ENCODE data around the gene SYCE3.

SYCE3 gene

DNA sequence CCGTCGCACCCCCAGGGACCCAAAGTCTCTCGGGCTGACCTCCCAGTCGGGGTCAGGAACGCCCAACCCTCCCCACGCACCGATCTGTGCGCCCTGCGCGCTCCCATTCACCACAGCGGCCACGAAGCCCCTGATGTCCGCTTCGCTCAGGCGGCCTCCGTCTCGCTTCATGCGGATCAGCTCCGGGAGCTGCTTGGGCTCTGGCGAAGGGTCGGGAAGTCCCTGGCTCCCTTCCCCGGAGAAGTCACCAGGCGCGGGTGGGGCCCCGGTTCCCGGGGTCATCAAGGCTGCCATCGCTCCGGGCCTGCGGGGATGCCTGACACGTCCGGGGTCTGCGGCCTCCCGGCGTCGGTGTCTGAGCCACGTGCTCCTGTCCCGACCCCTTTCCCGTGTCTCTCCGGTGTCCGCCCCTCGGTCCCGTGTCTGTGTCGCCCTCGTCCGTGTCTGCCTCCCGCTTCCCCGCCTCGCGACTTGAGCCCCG is 33.3 kb downstream of the SYCE3 start:
- Histone ChIP-seq H3K79me2 (ENCODE audit: insufficient read depth, low read length) (peaks cover 5% of the 10 kb centered on the region; the same call in 1 of the 2 replicates), H4K20me1 (ENCODE audit: low read depth, low read length) (no peaks in the 10 kb centered on the region), H3K4me3 (ENCODE audit: insufficient read depth, low read length, poor library complexity, severe bottlenecking) (no peak overlapping the region), H3K27me3 (ENCODE audit: low read length) (no peaks in the 10 kb centered on the region), H3K9ac (ENCODE audit: low read length) (no peak overlapping the region), H3K9me3 (ENCODE audit: insufficient read depth, low read length) (no peaks in the 10 kb centered on the region), H3K9me2 (replicated peaks; ENCODE audit: insufficient read depth, low read length) (no peaks in the 10 kb centered on the region), H3K36me3 (ENCODE audit: low read length) (no peaks in the 10 kb centered on the region), H3K4me2 (ENCODE audit: low read depth, low read length, poor library complexity, severe bottlenecking) (no peak overlapping the region), H3F3A (ENCODE audit: insufficient read depth) (peaks cover 17% of the 10 kb centered on the region; the same call in 1 of the 2 replicates), H2AFZ (ENCODE audit: low read depth, low read length, severe bottlenecking) (no peak overlapping the region), H3K27ac (ENCODE audit: low read depth, low read length) (no peak overlapping the region)
- TF ChIP-seq EZH2phosphoT487 (conservative IDR thresholded peaks at IDR 0.05; ENCODE audit: low read length), result no peak
- no peak for TF ChIP-seq CTCF (IDR thresholded peaks at IDR 0.05; ENCODE audit: insufficient read depth, low read length, poor library complexity, severe bottlenecking)

DNA sequence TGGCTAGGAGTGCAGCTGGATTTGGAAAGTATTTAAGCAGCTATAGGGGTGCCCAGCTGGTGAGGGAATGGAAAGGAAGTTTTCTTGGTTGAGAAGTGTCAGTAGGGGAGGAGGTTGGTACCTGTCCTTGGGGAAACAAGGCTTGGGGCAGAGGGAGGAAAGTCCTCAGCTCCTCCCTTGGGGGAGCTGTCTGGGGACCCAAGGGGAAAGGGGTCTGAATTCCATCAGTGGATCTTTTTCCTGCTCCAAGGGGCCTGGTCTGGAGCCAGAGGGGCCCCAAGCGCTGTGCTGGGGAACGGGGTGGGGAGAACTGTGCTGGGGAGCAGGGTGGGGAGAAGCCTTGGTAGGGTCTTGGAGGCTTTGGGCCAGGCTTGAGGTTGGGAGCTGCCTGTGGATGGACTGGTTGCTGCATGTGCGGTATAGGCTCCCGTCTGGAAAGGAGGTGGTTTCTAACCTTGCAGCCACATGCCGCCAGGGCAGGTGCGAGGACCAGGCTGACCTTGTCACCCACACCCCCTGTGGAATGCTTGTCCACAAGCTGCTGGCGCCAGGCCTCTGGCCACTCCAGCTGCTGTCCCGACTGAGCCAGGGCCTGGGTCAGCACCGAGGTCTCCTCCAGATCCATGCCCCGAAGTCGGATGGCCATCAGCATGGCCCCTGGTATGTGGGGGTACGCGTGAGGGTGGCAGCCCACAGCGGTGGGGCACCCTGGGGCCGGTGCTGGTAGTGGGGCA is 33.9 kb downstream of the SYCE3 start:
- no peak overlapping the region for H3K9ac ChIP-seq (ENCODE audit: low read length)
- no peaks in the 10 kb centered on the region for H3K9me2 ChIP-seq (replicated peaks; ENCODE audit: insufficient read depth, low read length)
- H3K27ac ChIP-seq (ENCODE audit: low read depth, low read length), result no peak overlapping the region
- no peaks in the 10 kb centered on the region for H3K27me3 ChIP-seq (ENCODE audit: low read length)
- TF ChIP-seq CTCF (IDR thresholded peaks at IDR 0.05; ENCODE audit: insufficient read depth, low read length, poor library complexity, severe bottlenecking), result no peak
- TF ChIP-seq EZH2phosphoT487 (conservative IDR thresholded peaks at IDR 0.05; ENCODE audit: low read length), result no peak
- H3K79me2 ChIP-seq (ENCODE audit: insufficient read depth, low read length), result peaks cover 10% of the 10 kb centered on the region; the same call in 1 of the 2 replicates
- no peaks in the 10 kb centered on the region for H3K36me3 ChIP-seq (ENCODE audit: low read length)
- no peak overlapping the region for H2AFZ ChIP-seq (ENCODE audit: low read depth, low read length, severe bottlenecking)
- H3K4me3 ChIP-seq (ENCODE audit: insufficient read depth, low read length, poor library complexity, severe bottlenecking), result no peak overlapping the region
- H3F3A ChIP-seq (ENCODE audit: insufficient read depth), result peaks cover 17% of the 10 kb centered on the region; the same call in 1 of the 2 replicates
- H3K4me2 ChIP-seq (ENCODE audit: low read depth, low read length, poor library complexity, severe bottlenecking), result no peak overlapping the region
- no peaks in the 10 kb centered on the region for H3K9me3 ChIP-seq (ENCODE audit: insufficient read depth, low read length)
- no peaks in the 10 kb centered on the region for H4K20me1 ChIP-seq (ENCODE audit: low read depth, low read length)

DNA sequence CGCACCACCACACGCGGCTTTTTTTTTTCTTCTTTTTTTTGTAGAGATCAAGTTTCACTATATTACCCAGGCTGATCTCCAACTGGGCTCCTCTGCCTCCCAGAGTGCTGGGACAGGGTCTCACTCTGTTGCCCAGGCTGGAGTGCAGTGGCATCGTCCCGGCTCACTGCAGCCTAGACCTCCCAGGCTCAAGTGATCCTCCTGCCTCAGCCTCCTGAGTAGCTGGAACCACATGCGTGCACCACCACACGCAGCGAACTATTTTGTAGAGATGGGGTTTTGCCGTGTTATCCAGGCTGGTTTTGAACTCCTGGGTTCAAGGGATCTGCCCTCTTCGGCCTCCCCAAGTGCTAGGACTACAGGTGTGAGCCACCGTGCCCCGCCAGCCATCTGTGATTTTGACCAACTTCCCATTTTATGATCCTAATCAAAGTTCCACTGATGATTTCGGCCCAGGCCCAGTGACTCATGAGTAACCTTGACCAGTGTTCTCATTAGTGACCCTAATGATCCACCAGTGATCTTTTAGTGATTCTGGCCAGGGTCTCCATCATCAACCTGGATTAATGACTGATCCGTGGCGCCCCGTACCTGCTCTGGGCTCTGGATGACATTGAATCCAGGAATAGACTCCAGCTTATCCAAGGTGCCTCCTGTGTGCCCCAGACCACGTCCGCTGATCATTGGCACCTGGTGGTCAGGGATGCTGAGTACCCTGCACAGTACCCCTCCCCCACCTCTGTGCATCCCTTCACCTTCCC is 34.6 kb downstream of the SYCE3 start:
- Histone ChIP-seq H3K9ac (ENCODE audit: low read length) (no peak overlapping the region), H2AFZ (ENCODE audit: low read depth, low read length, severe bottlenecking) (no peak overlapping the region), H3K4me3 (ENCODE audit: insufficient read depth, low read length, poor library complexity, severe bottlenecking) (no peak overlapping the region), H3K9me3 (ENCODE audit: insufficient read depth, low read length) (no peaks in the 10 kb centered on the region), H4K20me1 (ENCODE audit: low read depth, low read length) (no peaks in the 10 kb centered on the region), H3K36me3 (ENCODE audit: low read length) (no peaks in the 10 kb centered on the region), H3K4me2 (ENCODE audit: low read depth, low read length, poor library complexity, severe bottlenecking) (no peak overlapping the region), H3F3A (ENCODE audit: insufficient read depth) (peaks cover 17% of the 10 kb centered on the region; the same call in 1 of the 2 replicates), H3K79me2 (ENCODE audit: insufficient read depth, low read length) (peaks cover 10% of the 10 kb centered on the region; the same call in 1 of the 2 replicates), H3K9me2 (replicated peaks; ENCODE audit: insufficient read depth, low read length) (no peaks in the 10 kb centered on the region), H3K27me3 (ENCODE audit: low read length) (no peaks in the 10 kb centered on the region), H3K27ac (ENCODE audit: low read depth, low read length) (no peak overlapping the region)
- no peak for TF ChIP-seq CTCF (IDR thresholded peaks at IDR 0.05; ENCODE audit: insufficient read depth, low read length, poor library complexity, severe bottlenecking)
- no peak for TF ChIP-seq EZH2phosphoT487 (conservative IDR thresholded peaks at IDR 0.05; ENCODE audit: low read length)
